ENCODE results near the gene AGRN.
"Not testable (repeated sequence)": the region's sequence is repeated elsewhere in the genome, so short reads cannot be mapped to it uniquely, and the experiment has no call there.

The AGRN gene

GRCh38 chr1:981955-982558 is 37.9 kb upstream of the AGRN start, which contains the start of gene PERM1:
TSS of gene PERM1 (minus strand) at chr1:982093. CDS start at chr1:981029, 1,064 bp downstream.
- Histone ChIP-seq H3K4me3 (ENCODE audit: low read depth in 1 of 5, low read length in 5 of 5) (no peak within 1 kb of the TSS), H3K9me3 (ENCODE audit: control insufficient read depth in 5 of 5, low read length in 5 of 5) (no peaks in the 10 kb centered on the region), H3K36me3 (ENCODE audit: control insufficient read depth in 5 of 5, insufficient read depth in 5 of 5, low read length in 5 of 5) (no peaks in the 10 kb centered on the region), H3K9ac (ENCODE audit: low read length in 5 of 5) (no peak within 1 kb of the TSS), H3K4me1 (ENCODE audit: control insufficient read depth in 5 of 5, insufficient read depth in 5 of 5, low read length in 5 of 5) (peaks cover 0 to 5% (median 0%) of the 10 kb centered on the region in 5 donors), H3K27ac (ENCODE audit: low read depth, low read length) (no peak within 1 kb of the TSS), H3K27me3 (ENCODE audit: control insufficient read depth in 5 of 5, insufficient read depth in 4 of 5, low read length in 5 of 5) (peaks cover 8 to 44% (median 35%) of the 10 kb centered on the region in 5 donors)

GRCh38 chr1:982765-983436 is 37.0 kb upstream of the AGRN start:
- Histone ChIP-seq H3K36me3 (ENCODE audit: control insufficient read depth in 5 of 5, insufficient read depth in 5 of 5, low read length in 5 of 5) (no peaks in the 10 kb centered on the region), H3K9ac (ENCODE audit: low read length in 5 of 5) (no peak overlapping the region), H3K4me1 (ENCODE audit: control insufficient read depth in 5 of 5, insufficient read depth in 5 of 5, low read length in 5 of 5) (peaks cover 0 to 5% (median 0%) of the 10 kb centered on the region in 5 donors), H3K27me3 (ENCODE audit: control insufficient read depth in 5 of 5, insufficient read depth in 4 of 5, low read length in 5 of 5) (peaks cover 8 to 44% (median 35%) of the 10 kb centered on the region in 5 donors), H3K9me3 (ENCODE audit: control insufficient read depth in 5 of 5, low read length in 5 of 5) (no peaks in the 10 kb centered on the region), H3K27ac (ENCODE audit: low read depth, low read length) (no peak overlapping the region), H3K4me3 (ENCODE audit: low read depth in 1 of 5, low read length in 5 of 5) (no peak overlapping the region)

GRCh38 chr1:983798-984475 is 36.0 kb upstream of the AGRN start:
- Histone ChIP-seq H3K4me3 (ENCODE audit: low read depth in 1 of 5, low read length in 5 of 5) (no peak overlapping the region), H3K4me1 (ENCODE audit: control insufficient read depth in 5 of 5, insufficient read depth in 5 of 5, low read length in 5 of 5) (peaks cover 0 to 2% (median 0%) of the 10 kb centered on the region in 5 donors), H3K27me3 (ENCODE audit: control insufficient read depth in 5 of 5, insufficient read depth in 4 of 5, low read length in 5 of 5) (peaks cover 4 to 36% (median 32%) of the 10 kb centered on the region in 5 donors), H3K9ac (ENCODE audit: low read length in 5 of 5) (no peak overlapping the region), H3K36me3 (ENCODE audit: control insufficient read depth in 5 of 5, insufficient read depth in 5 of 5, low read length in 5 of 5) (no peaks in the 10 kb centered on the region), H3K9me3 (ENCODE audit: control insufficient read depth in 5 of 5, low read length in 5 of 5) (no peaks in the 10 kb centered on the region), H3K27ac (ENCODE audit: low read depth, low read length) (no peak overlapping the region)

GRCh38 chr1:984476-984814 is 35.5 kb upstream of the AGRN start:
- Histone ChIP-seq H3K4me1 (ENCODE audit: control insufficient read depth in 5 of 5, insufficient read depth in 5 of 5, low read length in 5 of 5) (peaks cover 0 to 2% (median 0%) of the 10 kb centered on the region in 5 donors), H3K27ac (ENCODE audit: low read depth, low read length) (no peak overlapping the region), H3K9me3 (ENCODE audit: control insufficient read depth in 5 of 5, low read length in 5 of 5) (no peaks in the 10 kb centered on the region), H3K36me3 (ENCODE audit: control insufficient read depth in 5 of 5, insufficient read depth in 5 of 5, low read length in 5 of 5) (no peaks in the 10 kb centered on the region), H3K9ac (ENCODE audit: low read length in 5 of 5) (no peak overlapping the region), H3K27me3 (ENCODE audit: control insufficient read depth in 5 of 5, insufficient read depth in 4 of 5, low read length in 5 of 5) (peaks cover 4 to 35% (median 32%) of the 10 kb centered on the region in 5 donors), H3K4me3 (ENCODE audit: low read depth in 1 of 5, low read length in 5 of 5) (no peak overlapping the region)

- no peak overlapping the region for H3K27ac ChIP-seq (ENCODE audit: low read depth, low read length)
- no peak overlapping the region for H3K4me3 ChIP-seq (ENCODE audit: low read depth in 1 of 5, low read length in 5 of 5)
- no peaks in the 10 kb centered on the region for H3K9me3 ChIP-seq (ENCODE audit: control insufficient read depth in 5 of 5, low read length in 5 of 5)
- no peak overlapping the region for H3K9ac ChIP-seq (ENCODE audit: low read length in 5 of 5)
- no peaks in the 10 kb centered on the region for H3K36me3 ChIP-seq (ENCODE audit: control insufficient read depth in 5 of 5, insufficient read depth in 5 of 5, low read length in 5 of 5)
- peaks cover 0 to 2% (median 0%) of the 10 kb centered on the region in 5 donors for H3K4me1 ChIP-seq (ENCODE audit: control insufficient read depth in 5 of 5, insufficient read depth in 5 of 5, low read length in 5 of 5)
- peaks cover 0 to 32% (median 29%) of the 10 kb centered on the region in 5 donors for H3K27me3 ChIP-seq (ENCODE audit: control insufficient read depth in 5 of 5, insufficient read depth in 4 of 5, low read length in 5 of 5)
Measured at GRCh38 chr1:985126-985525, 34.8 kb upstream of the AGRN start.

- H3K4me3 ChIP-seq (ENCODE audit: low read depth in 1 of 5, low read length in 5 of 5); H3K27ac ChIP-seq (ENCODE audit: low read depth, low read length); H3K4me1 ChIP-seq (ENCODE audit: control insufficient read depth in 5 of 5, insufficient read depth in 5 of 5, low read length in 5 of 5); H3K9ac ChIP-seq (ENCODE audit: low read length in 5 of 5); H3K36me3 ChIP-seq (ENCODE audit: control insufficient read depth in 5 of 5, insufficient read depth in 5 of 5, low read length in 5 of 5): not testable (repeated sequence)
- Histone ChIP-seq H3K27me3 (ENCODE audit: control insufficient read depth in 5 of 5, insufficient read depth in 4 of 5, low read length in 5 of 5) (peaks cover 0 to 18% (median 11%) of the 10 kb centered on the region in 5 donors), H3K9me3 (ENCODE audit: control insufficient read depth in 5 of 5, low read length in 5 of 5) (peaks cover 0 to 17% (median 5%) of the 10 kb centered on the region in 5 donors)
Measured at GRCh38 chr1:988061-988460, 31.9 kb upstream of the AGRN start.

- peaks cover 0 to 18% (median 5%) of the 10 kb centered on the region in 5 donors for H3K9me3 ChIP-seq (ENCODE audit: control insufficient read depth in 5 of 5, low read length in 5 of 5)
- not testable (repeated sequence) for H3K4me3 ChIP-seq (ENCODE audit: low read depth in 1 of 5, low read length in 5 of 5); H3K4me1 ChIP-seq (ENCODE audit: control insufficient read depth in 5 of 5, insufficient read depth in 5 of 5, low read length in 5 of 5); H3K9ac ChIP-seq (ENCODE audit: low read length in 5 of 5); H3K27me3 ChIP-seq (ENCODE audit: control insufficient read depth in 5 of 5, insufficient read depth in 4 of 5, low read length in 5 of 5); H3K27ac ChIP-seq (ENCODE audit: low read depth, low read length); H3K36me3 ChIP-seq (ENCODE audit: control insufficient read depth in 5 of 5, insufficient read depth in 5 of 5, low read length in 5 of 5)
Measured at GRCh38 chr1:991275-991674, 28.6 kb upstream of the AGRN start.

GRCh38 chr1:991895-992294 is 28.0 kb upstream of the AGRN start:
- Histone ChIP-seq H3K9me3 (ENCODE audit: control insufficient read depth in 5 of 5, low read length in 5 of 5) (peaks cover 0 to 18% (median 5%) of the 10 kb centered on the region in 5 donors), H3K36me3 (ENCODE audit: control insufficient read depth in 5 of 5, insufficient read depth in 5 of 5, low read length in 5 of 5) (no peaks in the 10 kb centered on the region), H3K9ac (ENCODE audit: low read length in 5 of 5) (no peak overlapping the region), H3K4me3 (ENCODE audit: low read depth in 1 of 5, low read length in 5 of 5) (no peak overlapping the region), H3K27ac (ENCODE audit: low read depth, low read length) (no peak overlapping the region), H3K4me1 (ENCODE audit: control insufficient read depth in 5 of 5, insufficient read depth in 5 of 5, low read length in 5 of 5) (no peaks in the 10 kb centered on the region), H3K27me3 (ENCODE audit: control insufficient read depth in 5 of 5, insufficient read depth in 4 of 5, low read length in 5 of 5) (peaks cover 0 to 9% (median 6%) of the 10 kb centered on the region in 5 donors)

GRCh38 chr1:992362-992761 is 27.6 kb upstream of the AGRN start:
- H3K4me3 ChIP-seq (ENCODE audit: low read depth in 1 of 5, low read length in 5 of 5), result no peak overlapping the region
- H3K4me1 ChIP-seq (ENCODE audit: control insufficient read depth in 5 of 5, insufficient read depth in 5 of 5, low read length in 5 of 5), result no peaks in the 10 kb centered on the region
- H3K27me3 ChIP-seq (ENCODE audit: control insufficient read depth in 5 of 5, insufficient read depth in 4 of 5, low read length in 5 of 5), result peaks cover 0 to 14% (median 10%) of the 10 kb centered on the region in 5 donors
- H3K27ac ChIP-seq (ENCODE audit: low read depth, low read length), result no peak overlapping the region
- no peak overlapping the region for H3K9ac ChIP-seq (ENCODE audit: low read length in 5 of 5)
- peaks cover 0 to 18% (median 5%) of the 10 kb centered on the region in 5 donors for H3K9me3 ChIP-seq (ENCODE audit: control insufficient read depth in 5 of 5, low read length in 5 of 5)
- no peaks in the 10 kb centered on the region for H3K36me3 ChIP-seq (ENCODE audit: control insufficient read depth in 5 of 5, insufficient read depth in 5 of 5, low read length in 5 of 5)

All from subcutaneous abdominal adipose tissue (tissue), 5 donors.